Endodermal cell (in vitro differentiated cells): ENCODE measurements around the gene ITGA7. TPM values are rescaled to one million over a fixed set of nuclear protein-coding genes. Genes with fewer than 3 reads are reported as not detected.
A peak's percentile ranks its signal among the peaks of the same experiment; 100 is the strongest.

Experiments
- DNase-seq: peaks from one replicate; pipeline ENCODE4 v3.0.0-alpha.2; 2017
- H3K27ac ChIP-seq: 2 replicates; pipeline ENCODE4 v1.5.1; 2013; ENCODE audit warnings: mild to moderate bottlenecking, low read depth, low read length, moderate library complexity
- H3K27me3 ChIP-seq: 2 replicates; pipeline ENCODE4 v1.6.1; 2013; ENCODE audit warnings: mild to moderate bottlenecking, low read length, moderate library complexity; ENCODE audit not compliant: insufficient read depth, control insufficient read depth, poor library complexity, severe bottlenecking
- H3K36me3 ChIP-seq: 2 replicates; pipeline ENCODE4 v1.7.0; 2013; ENCODE audit warnings: mild to moderate bottlenecking, low read length, moderate library complexity; ENCODE audit not compliant: control insufficient read depth, insufficient read depth
- H3K4me1 ChIP-seq: one replicate; pipeline ENCODE4 v1.7.0; 2013; ENCODE audit warnings: low read length; ENCODE audit not compliant: control insufficient read depth, insufficient read depth
- H3K4me3 ChIP-seq: 2 replicates; pipeline ENCODE4 v1.5.1; 2013; ENCODE audit warnings: mild to moderate bottlenecking, low read length, moderate library complexity
- H3K9ac ChIP-seq: 2 replicates; pipeline ENCODE4 v1.6.1; 2013; ENCODE audit warnings: mild to moderate bottlenecking, low read length, moderate library complexity; ENCODE audit not compliant: poor library complexity, severe bottlenecking; ENCODE audit errors: extremely low read depth
- H3K9me3 ChIP-seq: 2 replicates; pipeline ENCODE4 v1.6.1; 2013; ENCODE audit warnings: mild to moderate bottlenecking, low read length, moderate library complexity; ENCODE audit not compliant: control insufficient read depth
- H3K27ac Mint-ChIP-seq: 2 replicates; pipeline ENCODE4 v1.8.0; 2020; ENCODE audit warnings: mixed read lengths
- H3K27me3 Mint-ChIP-seq: 2 replicates; pipeline ENCODE4 v1.8.0; 2021; ENCODE audit warnings: mild to moderate bottlenecking, mixed read lengths; ENCODE audit not compliant: insufficient read depth
- H3K36me3 Mint-ChIP-seq: 2 replicates; pipeline ENCODE4 v1.8.0; 2020; ENCODE audit warnings: low read depth, mixed read lengths
- H3K4me1 Mint-ChIP-seq: 2 replicates; pipeline ENCODE4 v1.8.0; 2020; ENCODE audit warnings: mixed read lengths
- H3K4me3 Mint-ChIP-seq: 2 replicates; pipeline ENCODE4 v1.8.0; 2020; ENCODE audit warnings: mild to moderate bottlenecking, moderate library complexity, mixed read lengths
- H3K9me3 Mint-ChIP-seq: 2 replicates; pipeline ENCODE4 v1.8.0; 2020; ENCODE audit warnings: mild to moderate bottlenecking, mixed read lengths
- WGBS, 2 experiments: methylation state at CpG; one replicate each; pipeline versions ENCODE4 v1.1.5 to v1.1.7; 2013; ENCODE audit warnings: missing lambda C conversion rate in 2 of 2, mixed read lengths in 1 of 2; ENCODE audit not compliant: insufficient coverage in 1 of 2, insufficient read length in 1 of 2; 5-methylcytosine and 5-hydroxymethylcytosine counted together
- total RNA-seq, 2 donors: library from RNA; stranded (reverse); fragmentation: NEBNext Ultra II Directional in 1 of 2; extraction: Animal tissue kit (Norgen Biotek cat#: 25700) in 1 of 2; gene quantifications; 2 replicates in 1 of 2; 3 replicates in 1 of 2; pipeline ENCODE4 v1.2.1, GENCODE V29; 2021
- TF ChIP-seq, protein P1 (sequence below): fragments of 200-600 bp; sonication (generic); conservative IDR thresholded peaks from 2 replicates; pipeline ENCODE4 v1.5.0; 2021; ENCODE audit warnings: antibody characterized with exemption, mild to moderate bottlenecking

The ITGA7 gene
- total RNA-seq, 2 donors from 2014 or later: 106 to 122 TPM

DNA sequence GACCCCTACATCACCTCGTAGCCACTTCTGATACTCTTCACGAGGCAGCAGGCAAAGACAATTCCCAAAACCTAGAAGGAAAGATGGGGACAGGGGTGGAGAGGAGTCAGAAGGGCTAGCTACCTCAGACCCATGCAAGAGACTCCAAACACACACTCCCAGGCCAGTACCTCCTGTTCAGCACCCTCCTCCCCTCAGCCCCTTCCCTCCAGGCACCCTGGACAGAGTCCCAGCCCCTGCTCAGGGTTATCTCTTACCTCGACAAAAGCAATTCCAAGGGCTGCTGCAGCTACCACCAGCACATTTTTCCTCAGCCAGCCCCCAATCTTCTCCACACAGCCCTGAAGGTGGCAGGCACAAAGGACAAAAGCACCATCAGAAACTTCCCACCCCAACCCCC, 17.9 kb upstream of the ITGA7 start:
- no peaks in the 10 kb centered on the region for H3K9me3 Mint-ChIP-seq
- Histone ChIP-seq H3K9ac (no peak overlapping the region), H3K9me3 (no peaks in the 10 kb centered on the region), H3K27ac (no peak overlapping the region), H3K36me3 (peaks cover 50% of the 10 kb centered on the region), H3K4me3 (peak overlapping the region; percentile 92), H3K27me3 (no peaks in the 10 kb centered on the region), H3K4me1 (peaks cover 8% of the 10 kb centered on the region)
- DNase-seq: no peak
- peaks cover 28% of the 10 kb centered on the region for H3K4me1 Mint-ChIP-seq
- WGBS, 2 experiments: 83 to 85% methylated on average over 2 to 3 of the region's 3 CpGs
- TF ChIP-seq, protein P1, sequence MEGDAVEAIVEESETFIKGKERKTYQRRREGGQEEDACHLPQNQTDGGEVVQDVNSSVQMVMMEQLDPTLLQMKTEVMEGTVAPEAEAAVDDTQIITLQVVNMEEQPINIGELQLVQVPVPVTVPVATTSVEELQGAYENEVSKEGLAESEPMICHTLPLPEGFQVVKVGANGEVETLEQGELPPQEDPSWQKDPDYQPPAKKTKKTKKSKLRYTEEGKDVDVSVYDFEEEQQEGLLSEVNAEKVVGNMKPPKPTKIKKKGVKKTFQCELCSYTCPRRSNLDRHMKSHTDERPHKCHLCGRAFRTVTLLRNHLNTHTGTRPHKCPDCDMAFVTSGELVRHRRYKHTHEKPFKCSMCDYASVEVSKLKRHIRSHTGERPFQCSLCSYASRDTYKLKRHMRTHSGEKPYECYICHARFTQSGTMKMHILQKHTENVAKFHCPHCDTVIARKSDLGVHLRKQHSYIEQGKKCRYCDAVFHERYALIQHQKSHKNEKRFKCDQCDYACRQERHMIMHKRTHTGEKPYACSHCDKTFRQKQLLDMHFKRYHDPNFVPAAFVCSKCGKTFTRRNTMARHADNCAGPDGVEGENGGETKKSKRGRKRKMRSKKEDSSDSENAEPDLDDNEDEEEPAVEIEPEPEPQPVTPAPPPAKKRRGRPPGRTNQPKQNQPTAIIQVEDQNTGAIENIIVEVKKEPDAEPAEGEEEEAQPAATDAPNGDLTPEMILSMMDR: no peak
- no peaks in the 10 kb centered on the region for H3K27me3 Mint-ChIP-seq
- H3K27ac Mint-ChIP-seq: no peak overlapping the region
- H3K4me3 Mint-ChIP-seq: peak overlapping the region; percentile 85
- peaks cover 39% of the 10 kb centered on the region for H3K36me3 Mint-ChIP-seq

DNA sequence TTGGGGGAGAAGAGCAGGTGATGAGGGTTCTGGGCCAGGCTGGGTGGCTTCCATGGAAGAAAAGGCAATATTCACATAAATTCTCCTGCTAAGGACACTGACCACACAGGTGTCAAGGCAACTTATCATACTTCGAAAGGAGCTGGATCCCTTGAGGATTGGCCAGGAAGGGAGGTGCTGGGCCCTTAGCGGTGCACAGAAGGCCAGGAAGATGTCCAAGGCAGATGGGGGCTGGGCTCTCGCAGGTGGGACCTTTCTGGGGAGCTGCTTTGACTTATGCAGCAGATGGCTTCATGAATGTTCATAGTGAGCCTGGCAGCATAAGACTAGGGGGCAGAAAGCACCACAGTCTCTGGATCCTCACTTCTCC, 17.2 kb upstream of the ITGA7 start:
- peaks cover 39% of the 10 kb centered on the region for H3K36me3 Mint-ChIP-seq
- H3K27me3 ChIP-seq: no peaks in the 10 kb centered on the region
- no peaks in the 10 kb centered on the region for H3K9me3 ChIP-seq
- no peak overlapping the region for H3K9ac ChIP-seq
- H3K36me3 ChIP-seq: peaks cover 50% of the 10 kb centered on the region
- no peaks in the 10 kb centered on the region for H3K9me3 Mint-ChIP-seq
- H3K4me1 ChIP-seq: peaks cover 8% of the 10 kb centered on the region
- DNase-seq: no peak
- 87 to 100% methylated on average over 2 to 3 of the region's 3 CpGs for WGBS, 2 experiments
- H3K4me1 Mint-ChIP-seq: peaks cover 21% of the 10 kb centered on the region
- H3K4me3 ChIP-seq: peak overlapping the region; percentile 92
- H3K4me3 Mint-ChIP-seq: no peak overlapping the region
- H3K27ac Mint-ChIP-seq: peak overlapping the region; percentile 6
- TF ChIP-seq, protein P1: no peak
- H3K27me3 Mint-ChIP-seq: no peaks in the 10 kb centered on the region
- H3K27ac ChIP-seq: no peak overlapping the region

DNA sequence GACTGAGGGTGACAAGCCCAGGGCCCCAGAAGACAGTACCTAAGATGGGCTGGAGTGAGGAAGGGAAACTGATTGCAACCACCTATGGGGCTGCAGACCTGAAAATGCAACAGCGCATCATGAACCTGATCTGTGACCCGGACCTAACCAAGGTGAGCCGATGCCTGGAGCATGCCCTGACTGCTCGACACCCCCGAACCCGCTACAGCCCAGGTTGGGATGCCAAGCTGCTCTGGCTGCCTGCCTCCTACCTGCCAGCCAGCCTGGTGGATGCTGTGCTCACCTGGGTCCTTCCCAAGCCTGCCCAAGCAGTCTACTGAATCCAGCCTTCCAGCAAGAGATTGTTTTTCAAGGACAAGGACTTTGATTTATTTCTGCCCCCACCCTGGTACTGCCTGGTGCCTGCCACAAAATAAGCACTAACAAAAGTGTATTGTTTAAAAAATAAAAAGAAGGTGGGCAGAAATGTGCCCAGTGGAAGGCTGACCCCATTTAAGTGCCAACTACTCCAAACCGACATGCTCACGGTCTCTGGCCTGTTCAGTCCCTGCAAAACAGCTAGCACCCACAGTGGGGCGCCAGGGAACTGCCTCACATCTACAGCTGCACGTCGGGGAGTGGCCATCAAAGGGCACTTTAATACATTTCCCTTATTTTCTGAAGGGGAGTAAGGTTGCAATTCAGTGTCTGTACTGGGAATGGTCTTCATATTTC, 16.7 kb upstream of the ITGA7 start:
- Mint-ChIP-seq H3K27me3 (no peaks in the 10 kb centered on the region), H3K27ac (peak overlapping the region; percentile 6), H3K36me3 (peaks cover 41% of the 10 kb centered on the region), H3K4me3 (no peak overlapping the region), H3K9me3 (no peaks in the 10 kb centered on the region), H3K4me1 (peaks cover 19% of the 10 kb centered on the region)
- Histone ChIP-seq H3K4me1 (peaks cover 8% of the 10 kb centered on the region), H3K27me3 (no peaks in the 10 kb centered on the region), H3K9me3 (no peaks in the 10 kb centered on the region), H3K27ac (no peak overlapping the region), H3K4me3 (no peak overlapping the region), H3K9ac (no peak overlapping the region), H3K36me3 (peaks cover 53% of the 10 kb centered on the region)
- WGBS, 2 experiments: 77 to 81% methylated on average over 9 to 11 of the region's 11 CpGs
- TF ChIP-seq, protein P1: peak; percentile 76
- peak; percentile 94 for DNase-seq
